Measurements from ENCODE around the gene ZNF521.
"Not testable (repeated sequence)": the region's sequence is repeated elsewhere in the genome, so short reads cannot be mapped to it uniquely, and the experiment has no call there.

ZNF521 gene

DNA sequence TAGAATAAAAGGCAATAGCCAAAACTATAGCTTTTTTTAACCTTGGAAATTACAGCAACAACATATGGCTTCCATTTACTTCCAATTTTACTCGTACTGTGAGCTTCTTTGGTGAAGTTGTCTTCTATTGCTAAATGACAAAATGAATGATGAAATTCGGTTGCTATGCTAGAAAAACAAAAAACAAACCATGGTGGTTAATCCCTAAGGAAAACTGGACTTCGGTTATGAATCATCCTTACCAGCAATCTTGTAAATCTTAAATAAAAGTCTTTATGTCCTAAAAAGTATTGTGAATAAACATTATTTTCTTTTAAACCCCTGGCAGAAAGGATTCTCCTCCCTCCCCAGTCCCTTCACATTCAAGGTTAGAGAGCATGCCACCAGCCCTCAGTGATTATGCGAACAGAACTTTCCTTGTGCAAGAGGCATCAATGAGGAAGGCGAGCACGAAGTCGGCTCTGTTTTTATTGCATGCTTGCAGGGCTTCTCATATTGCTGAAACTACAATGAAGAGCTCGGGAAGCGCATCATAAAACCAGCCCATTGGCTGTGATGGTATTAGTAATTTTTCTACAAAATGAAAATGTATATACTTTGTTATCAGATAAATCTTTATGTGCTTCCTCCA, 62.9 kb downstream of the ZNF521 start:
- DNase-seq (ENCODE audit: low read depth in 2 of 2), result no peak

GRCh38 chr18:25288340-25288938, 63.5 kb downstream of the ZNF521 start:
- DNase-seq (ENCODE audit: low read depth in 2 of 2), result no peak

DNA sequence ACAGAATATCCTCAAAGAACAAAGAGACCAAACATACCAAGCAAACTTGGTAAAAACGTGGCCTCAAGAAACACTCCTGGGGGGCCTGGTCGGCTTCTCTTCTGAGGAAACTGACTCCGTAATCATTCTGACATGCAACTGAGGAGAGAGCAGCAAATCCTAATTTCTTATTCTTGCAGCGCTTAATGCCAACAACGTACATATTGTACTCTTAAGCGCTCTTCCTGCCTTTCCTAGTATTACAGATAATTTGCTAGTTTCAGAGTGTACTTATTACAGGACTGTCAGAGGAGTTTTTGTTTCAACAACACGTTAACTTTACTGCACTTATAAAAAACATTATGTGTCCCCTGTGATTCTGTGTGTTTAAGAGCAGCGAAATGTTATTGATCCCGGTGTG, 64.9 kb downstream of the ZNF521 start:
- no peak for DNase-seq (ENCODE audit: low read depth in 2 of 2)

- no peak for DNase-seq (ENCODE audit: low read depth in 2 of 2)
These were observed 67.0 kb downstream of the ZNF521 start for GRCh38 chr18:25284861-25285550.

DNA sequence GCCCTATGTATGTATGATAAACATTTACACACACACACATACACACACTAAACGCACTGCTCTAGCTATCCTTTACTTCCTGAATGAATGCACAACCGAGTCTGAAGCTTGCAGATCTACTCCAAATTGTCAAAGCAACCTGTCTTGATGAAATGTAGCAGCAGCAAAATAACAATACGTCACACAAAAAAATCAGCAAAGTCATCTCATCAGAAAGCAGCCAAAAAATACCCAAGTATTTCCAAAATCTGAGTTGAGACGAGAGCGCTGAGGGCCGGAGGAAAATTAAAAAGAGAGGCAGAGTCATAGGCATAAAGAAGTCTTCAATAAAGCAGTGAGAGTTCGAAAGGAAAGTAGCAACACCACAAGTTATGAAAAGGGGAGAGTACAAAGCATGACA, 67.7 kb downstream of the ZNF521 start:
- DNase-seq (ENCODE audit: low read depth in 2 of 2), result no peak

- DNase-seq (ENCODE audit: low read depth in 2 of 2), result no peak
These were observed 68.2 kb downstream of the ZNF521 start for GRCh38 chr18:25283781-25284180.

DNA sequence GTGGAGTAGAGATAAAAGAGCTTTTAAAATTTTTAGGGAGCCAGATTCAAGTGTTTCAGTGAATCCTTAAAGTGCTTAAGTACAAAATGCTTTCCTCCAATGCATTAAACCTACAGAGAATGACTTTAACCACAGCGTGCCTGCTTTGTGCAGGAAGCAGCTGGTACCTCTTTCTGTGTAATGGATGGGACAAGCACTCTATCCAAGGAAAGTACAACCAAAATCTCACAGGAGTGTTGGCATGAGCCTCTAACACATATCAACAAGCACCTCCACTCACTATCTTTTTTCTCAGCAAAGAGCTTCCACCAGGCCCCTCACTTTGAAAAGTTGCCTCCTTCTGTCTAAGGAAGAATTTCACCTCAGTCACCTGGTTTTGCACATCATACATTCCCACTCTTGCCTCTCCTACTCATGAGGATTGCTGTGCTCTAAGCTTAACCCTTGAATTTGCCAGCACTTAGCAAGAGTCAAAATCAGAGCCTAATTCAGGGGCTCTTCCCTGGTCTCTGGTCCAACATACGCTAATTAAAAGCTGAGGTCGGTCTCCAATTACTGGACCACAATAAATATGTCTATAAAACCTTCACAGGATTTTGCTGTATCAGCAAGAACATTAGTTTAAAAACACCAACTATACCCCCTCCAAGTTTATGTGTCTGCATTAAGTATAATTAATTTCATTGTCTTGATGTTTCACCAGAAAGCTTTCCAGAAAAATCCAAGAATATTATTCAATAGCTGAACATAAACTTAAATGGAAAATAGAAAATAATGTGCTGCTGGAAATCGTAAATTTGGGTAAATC, 68.9 kb downstream of the ZNF521 start:
- DNase-seq (ENCODE audit: low read depth in 2 of 2), result no peak

DNA sequence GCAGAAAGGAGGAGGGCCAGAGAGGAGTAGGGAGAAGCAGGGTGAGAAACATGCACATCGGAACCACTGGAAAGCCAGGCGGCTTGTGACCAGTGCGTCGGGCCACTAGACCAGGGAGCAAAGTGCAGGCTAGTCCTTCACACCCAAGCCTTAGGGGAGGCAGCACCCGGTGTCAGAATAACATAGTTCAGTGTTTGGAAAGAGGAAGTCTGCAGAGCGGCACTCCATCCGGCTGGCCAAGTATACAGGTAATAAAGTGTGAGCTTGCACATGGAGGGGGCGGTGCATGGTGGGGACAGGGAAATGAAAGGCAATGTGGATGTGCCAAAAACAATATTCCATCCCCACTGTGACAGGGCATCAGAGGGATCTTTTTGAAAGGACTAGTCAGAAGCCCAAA, 69.7 kb downstream of the ZNF521 start:
- no peak for DNase-seq (ENCODE audit: low read depth in 2 of 2)

- DNase-seq (ENCODE audit: low read depth in 2 of 2), result no peak
These were observed 70.4 kb downstream of the ZNF521 start for GRCh38 chr18:25281556-25281955.

DNA sequence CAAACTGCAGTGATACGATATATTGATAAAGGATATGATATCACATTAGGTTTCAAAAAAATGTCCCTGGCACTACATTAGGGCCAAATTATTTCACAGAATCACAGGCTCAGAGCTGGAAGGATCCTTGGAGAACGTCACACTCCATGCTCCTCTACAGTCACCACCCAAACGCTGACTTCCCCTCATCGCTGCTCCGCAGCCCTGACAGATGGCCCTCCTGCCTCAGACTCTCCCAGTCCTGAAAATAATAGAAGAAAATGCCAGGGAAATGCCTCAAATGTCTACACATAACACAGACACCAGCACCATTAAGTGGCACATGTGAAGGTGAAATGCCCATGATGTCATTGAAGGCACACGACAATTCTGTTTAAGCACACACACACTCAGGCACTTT, 72.0 kb downstream of the ZNF521 start:
- no peak for DNase-seq (ENCODE audit: low read depth in 2 of 2)

DNA sequence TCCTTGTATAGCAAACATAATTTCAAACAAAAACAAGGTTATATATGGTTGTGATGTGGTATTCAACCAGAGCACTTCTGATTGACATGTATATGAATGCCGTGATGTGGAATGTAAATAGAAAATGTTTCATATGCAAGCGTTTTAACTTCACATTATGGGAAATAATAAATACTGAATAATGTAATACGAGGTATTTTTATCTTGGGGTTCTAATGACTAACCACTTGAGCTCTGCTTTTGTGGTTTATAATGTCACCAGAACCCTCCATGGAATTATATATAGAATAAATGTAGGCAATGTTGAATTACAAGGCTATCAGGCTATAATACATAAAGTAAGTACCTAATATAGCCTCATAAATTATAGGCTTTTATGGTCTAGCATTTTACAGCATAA, 72.4 kb downstream of the ZNF521 start:
- DNase-seq (ENCODE audit: low read depth in 2 of 2), result no peak

DNA sequence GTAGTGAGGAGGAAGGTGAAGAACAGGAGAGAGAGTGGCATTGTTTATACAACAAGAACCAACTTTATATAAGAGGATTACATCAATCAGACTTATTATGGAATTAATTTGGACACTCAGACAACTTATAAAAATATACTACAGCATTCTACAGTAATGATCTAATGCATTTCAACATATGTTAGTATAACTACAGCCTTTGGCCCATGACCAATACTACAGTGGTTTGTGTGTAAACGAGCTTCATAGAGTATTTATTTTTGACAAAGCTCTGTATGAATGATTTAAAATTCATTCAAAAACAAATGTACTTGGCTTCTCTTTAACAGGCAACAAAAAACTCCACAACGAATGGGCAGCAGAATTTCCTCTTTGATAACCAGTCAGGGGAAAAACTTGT, 72.8 kb downstream of the ZNF521 start:
- no peak for DNase-seq (ENCODE audit: low read depth in 2 of 2)

DNA sequence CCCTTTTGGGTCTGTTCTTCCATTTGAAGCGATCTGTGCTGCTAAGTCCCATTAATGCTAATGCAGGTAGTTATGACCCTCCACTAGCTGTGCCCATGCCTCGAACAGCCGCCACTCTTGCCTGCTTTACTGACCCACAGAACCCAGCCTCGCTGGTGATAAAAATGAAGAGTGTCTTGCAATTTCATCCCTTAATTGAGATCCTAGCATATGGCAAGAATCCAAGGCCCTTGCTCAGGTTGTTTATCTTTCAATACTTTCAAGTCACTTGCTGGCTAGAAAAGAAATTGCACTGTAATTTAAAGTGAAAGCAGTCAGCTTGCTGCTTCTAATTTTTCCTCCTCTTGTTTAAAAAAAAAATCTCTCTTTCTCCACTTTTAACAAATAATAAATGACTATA, 73.6 kb downstream of the ZNF521 start:
- no peak for DNase-seq (ENCODE audit: low read depth in 2 of 2)

DNA sequence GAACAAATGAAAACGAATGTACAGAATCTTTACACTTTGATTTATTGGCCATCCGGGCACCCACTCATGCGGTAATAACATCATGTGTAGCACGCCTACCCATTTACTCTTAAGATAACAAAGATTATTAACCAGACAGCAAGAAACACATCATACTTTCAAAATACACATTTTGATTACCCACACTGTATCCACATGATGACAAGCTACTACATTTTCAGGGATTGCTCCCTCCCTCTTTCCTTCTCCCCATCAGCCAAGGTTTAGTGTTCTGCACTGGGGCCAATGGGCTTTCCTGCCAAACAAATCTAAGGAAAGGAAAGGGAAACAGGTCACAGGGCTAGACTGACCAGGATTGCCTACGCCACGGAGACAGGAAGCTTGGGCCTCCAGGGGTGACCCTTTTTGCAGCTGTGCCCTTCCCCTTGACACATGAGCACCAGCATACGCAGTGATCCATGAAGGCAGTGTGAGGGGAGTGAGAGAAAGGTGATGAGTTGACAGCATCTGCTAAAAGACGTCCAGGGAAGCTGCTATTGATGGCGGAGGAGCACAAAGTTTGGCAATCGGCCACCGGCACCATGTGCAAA, 76.5 kb downstream of the ZNF521 start:
- DNase-seq (ENCODE audit: low read depth in 2 of 2), result no peak

DNA sequence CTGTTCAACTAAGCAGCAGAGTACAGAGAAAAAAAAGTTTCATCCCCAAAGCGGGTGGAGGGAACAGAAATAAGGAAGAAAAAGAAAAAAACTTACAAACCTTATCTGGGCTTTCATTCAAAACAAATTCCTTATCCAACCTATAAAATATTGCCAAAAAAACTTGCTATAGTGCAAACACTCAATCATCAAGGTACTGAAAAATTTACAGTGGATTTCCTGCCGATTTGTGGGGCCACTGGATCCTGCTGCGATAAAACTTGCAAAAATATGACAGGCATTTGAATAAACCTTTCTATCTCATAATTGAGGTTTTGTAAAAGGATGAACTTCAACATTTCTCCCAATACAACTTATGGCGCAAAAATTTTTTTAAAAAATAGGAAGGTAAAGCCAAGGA, 77.0 kb downstream of the ZNF521 start:
- DNase-seq (ENCODE audit: low read depth in 2 of 2), result no peak

DNA sequence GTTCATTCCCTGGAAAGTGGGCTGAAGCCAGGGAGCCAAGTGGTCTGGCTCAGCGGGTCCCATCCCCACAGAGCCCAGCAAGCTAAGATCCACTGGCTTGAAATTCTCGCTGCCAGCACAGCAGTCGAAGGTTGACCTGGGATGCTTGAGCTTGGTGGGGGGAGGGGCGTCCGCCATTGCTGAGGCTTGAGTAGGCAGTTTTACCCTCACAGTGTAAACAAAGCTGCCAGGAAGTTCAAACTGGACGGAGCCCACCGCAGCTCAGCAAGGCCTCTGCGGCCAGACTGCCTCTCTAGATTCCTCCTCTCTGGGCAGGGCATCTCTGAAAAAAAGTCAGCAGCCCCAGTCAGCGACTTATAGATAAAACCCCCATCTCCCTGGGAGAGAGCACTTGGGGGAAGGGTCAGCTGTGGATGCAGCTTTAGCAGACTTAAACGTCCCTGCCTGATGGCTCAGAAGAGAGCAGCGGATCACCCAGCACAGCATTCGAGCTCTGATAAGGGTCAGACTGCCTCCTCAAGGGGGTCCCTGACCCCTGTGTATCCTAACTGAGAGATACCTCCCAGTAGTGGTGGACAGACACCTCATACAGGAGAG, 84.9 kb downstream of the ZNF521 start:
- DNase-seq (ENCODE audit: low read depth in 2 of 2), result not testable (repeated sequence)

DNA sequence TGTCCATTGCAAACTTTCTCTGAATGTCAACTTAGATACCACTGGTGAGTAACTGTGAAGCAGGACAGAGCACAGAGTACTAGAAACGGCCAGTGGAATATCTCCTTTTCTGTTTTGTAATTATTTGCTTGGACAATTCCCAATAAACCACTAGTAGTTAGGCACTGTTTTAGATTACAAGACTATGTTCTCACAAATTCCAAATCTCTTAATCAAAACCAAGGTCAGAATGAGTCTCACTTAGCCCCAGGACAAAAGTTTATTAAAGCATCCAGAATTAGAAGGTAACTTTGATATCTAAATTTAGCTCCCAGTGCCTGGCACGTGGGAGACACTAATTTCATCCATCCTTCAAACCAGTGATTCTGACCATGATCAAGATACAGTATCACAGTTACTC, 89.0 kb downstream of the ZNF521 start:
- DNase-seq (ENCODE audit: low read depth in 2 of 2), result no peak

- DNase-seq (ENCODE audit: low read depth in 2 of 2), result no peak
These were observed 90.2 kb downstream of the ZNF521 start for GRCh38 chr18:25261768-25262167.

DNA sequence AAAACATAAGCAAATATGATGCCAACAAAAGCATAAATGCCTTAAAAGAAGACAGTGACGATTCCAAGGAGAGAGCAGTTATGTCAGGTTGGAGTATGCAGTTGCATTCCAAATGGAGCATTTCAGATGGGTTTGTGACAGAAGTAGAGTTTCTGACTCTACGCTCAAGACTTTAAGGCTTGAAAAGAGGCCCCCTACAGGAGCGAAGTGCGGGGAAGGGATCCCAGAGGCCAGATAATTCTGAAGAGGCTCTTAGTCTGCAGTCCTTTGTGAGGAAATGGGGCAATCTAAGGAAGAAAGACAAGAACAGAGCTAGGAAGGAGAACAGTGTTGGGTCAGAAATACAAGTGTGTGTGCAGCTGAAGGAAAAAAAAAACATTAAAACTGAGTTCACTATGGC, 95.5 kb downstream of the ZNF521 start:
- DNase-seq (ENCODE audit: low read depth in 2 of 2), result no peak

GRCh38 chr18:25253779-25254178, 98.2 kb downstream of the ZNF521 start:
- DNase-seq (ENCODE audit: low read depth in 2 of 2), result no peak

DNA sequence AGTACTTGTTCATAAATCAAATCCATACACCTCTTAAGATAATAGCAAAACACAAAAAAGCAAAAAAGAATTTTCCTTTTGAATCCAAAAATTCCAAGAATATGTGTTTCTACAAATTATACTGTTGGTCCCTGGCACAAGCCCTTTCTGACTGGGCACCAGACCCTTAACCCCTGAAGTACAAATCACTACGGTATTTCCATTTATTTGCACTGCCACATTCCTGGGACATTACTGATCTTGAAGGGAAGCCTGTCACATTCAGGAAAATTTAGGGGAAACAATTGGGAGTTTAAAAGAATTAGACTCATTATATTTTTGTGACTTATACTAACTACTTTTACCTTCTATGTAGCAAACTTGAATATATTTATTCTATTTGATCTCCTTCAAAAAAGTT, 98.8 kb downstream of the ZNF521 start:
- DNase-seq (ENCODE audit: low read depth in 2 of 2), result no peak

DNA sequence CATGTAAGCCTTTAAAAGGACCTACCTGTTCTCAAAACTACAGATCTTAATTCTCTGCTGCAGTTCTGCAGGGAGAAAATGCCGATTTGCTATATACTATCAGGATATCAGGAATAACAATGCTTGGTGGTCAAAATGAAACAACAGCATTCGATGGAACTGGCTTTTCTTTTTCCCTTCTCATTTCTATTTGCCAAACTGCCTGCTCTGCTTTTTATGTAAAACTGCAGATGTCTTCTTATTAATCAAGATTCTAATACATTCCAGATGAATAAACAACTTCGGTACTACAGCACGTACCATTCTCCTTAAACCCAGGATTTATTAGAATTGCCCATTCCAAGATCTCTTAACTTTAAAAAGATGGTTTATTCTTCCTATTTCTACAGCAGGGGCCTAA, 100.9 kb downstream of the ZNF521 start:
- no peak for DNase-seq (ENCODE audit: low read depth in 2 of 2)

All from stimulated activated CD8-positive, alpha-beta memory T cell treated with anti-CD3 and anti-CD28 coated beads, Interleukin-2, amount 100 ng/mL, for 1 hour (primary cell).